GM21717 (cell line): ENCODE data around the gene PTGER4.
"Not testable (repeated sequence)": the region's sequence is repeated elsewhere in the genome, so short reads cannot be mapped to it uniquely, and the experiment has no call there.

Experiments used
- ATAC-seq: cut with Tn5 transposase; IDR thresholded peaks from one replicate; pipeline ENCODE4 v1.9.1; 2021; ENCODE audit warnings: mild to moderate bottlenecking, moderate library complexity; ENCODE audit not compliant: unreplicated experiment

PTGER4 gene

DNA sequence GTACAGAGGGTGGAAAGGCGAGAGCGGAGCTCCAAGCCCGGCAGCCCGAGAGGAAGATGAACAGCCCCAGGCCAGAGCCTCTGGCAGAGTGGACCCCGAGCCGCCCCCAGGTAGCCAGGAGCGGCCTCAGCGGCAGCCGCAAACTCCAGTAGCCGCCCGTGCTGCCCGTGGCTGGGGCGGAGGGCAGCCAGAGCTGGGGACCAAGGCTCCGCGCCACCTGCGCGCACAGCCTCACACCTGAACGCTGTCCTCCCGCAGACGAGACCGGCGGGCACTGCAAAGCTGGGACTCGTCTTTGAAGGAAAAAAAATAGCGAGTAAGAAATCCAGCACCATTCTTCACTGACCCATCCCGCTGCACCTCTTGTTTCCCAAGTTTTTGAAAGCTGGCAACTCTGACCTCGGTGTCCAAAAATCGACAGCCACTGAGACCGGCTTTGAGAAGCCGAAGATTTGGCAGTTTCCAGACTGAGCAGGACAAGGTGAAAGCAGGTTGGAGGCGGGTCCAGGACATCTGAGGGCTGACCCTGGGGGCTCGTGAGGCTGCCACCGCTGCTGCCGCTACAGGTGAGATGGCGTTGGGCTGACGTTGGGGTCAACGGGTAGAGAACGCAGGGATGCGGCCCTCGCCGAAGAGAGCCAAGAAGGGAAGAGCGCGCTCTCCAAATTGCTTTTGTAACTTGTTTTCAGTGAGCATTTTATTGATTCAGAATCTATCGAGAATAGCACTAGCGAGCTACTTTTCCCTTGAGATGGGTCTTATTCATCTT lies at the start of gene PTGER4:
PTGER4 (plus strand) TSS at position 3 of the 769 bp plus-strand sequence. CDS start 1,079 bp downstream, outside the sequence.
- peak; percentile 29 for ATAC-seq

DNA sequence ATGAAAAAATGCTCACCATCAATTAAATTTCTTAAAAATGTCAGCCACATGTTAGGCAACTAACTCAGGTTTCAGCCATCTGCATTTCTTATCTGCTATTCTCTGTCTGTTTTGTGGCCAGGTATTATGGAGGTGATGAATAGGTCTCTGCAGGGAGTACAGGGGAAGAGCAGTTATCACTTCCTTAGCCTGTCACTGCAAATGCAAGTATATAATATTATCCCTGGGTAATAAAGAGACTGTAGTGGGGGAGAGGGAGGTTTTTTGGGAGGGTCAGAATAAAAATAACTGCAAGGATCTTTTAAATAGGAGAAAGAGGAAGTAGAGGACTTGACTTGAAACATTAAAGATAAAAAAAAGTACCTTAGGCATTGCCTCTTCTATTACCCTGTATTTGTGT lies 49.6 kb upstream of the PTGER4 start:
- ATAC-seq: no peak

DNA sequence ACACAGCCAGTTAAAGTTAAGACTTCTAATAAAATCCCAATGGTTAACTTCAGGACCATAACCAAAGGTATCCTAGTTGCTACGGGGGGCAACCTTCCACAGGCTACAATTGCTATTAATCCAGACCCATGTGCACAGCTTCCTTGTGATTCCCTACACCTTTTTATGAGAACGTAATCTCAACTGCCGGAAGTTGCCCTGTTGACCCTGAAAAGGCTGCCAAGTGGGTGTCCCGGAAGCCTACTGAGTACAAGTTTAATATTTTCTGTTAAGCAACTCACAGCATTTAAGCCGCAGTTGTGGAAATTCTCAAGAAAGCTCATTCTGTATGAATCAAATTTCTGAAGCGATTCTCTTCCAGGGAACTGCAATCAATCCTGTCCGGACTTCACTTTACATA lies 48.5 kb upstream of the PTGER4 start:
- ATAC-seq: no peak

DNA sequence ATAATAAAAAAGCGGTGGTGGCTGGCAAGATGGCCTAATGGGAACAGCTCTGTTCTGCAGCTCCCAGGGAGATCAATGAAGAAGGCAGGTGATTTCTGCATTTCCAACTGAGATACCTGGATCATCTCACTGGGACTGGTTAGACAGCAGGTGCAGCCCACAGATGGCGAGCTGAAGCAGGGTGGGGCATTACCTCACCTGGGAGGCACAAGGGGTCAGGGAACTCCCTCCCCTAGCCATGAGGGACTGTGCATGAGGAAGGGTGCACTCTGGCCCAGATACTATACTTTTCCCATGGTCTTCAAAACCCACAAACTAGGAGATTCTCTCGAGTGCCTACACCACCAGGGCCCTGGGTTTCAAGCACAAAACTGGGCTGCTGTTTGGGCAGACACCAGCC lies 45.6 kb upstream of the PTGER4 start:
- no peak for ATAC-seq

DNA sequence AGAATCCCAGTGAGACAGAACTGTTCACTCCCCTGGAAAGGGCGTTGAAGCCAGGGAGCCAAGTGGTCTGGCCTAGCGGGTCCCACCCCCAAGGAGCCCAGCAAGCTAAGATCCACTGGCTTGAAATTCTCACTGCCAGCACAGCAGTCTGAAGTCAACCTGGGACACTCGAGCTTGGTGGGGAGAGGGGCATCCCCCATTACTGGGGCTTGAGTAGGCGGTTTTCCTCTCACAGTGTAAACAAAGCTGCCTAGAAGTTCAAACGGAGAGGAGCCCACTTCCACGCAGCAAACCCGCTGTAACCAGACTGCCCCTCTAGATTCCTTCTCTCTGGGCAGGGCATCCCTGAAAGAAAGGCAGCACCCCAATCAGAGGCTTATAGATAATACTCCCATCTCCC lies 45.1 kb upstream of the PTGER4 start:
- no peak for ATAC-seq

DNA sequence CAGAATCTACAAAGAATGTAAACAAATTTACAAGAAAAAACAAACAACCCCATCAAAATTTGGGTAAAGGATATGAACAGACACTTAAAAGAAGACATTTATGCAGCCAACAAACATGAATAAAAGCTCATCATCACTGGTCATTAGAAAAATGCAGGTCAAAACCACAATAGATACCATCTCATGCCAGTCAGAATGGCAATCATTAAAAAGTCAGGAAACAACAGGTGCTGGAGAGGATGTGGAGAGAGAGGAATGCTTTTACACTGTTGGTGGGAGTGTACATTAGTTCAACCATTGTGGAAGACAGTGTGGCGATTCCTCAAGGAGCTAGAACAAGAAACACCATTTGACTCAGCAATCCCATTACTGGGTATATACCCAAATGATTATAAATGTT lies 40.2 kb upstream of the PTGER4 start:
- ATAC-seq: not testable (repeated sequence)

DNA sequence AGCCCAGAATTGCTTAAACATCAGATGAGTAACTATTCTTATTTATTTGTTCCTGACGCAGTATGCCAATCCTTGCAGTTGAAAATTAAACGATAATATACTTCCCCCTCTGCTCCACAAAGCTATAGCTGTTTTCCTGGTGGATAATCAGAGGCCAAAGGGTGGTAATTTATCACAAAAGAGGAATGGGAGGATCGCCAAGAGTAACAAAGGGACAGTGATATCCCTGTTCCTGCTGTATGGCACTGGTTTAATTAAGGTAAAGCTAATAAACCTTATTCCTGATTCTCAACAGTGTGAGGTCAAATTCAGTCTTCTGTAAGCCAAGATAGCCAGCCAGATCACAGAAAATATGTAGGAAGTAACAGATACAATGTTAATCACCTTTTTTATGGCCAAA lies 33.4 kb upstream of the PTGER4 start:
- no peak for ATAC-seq

DNA sequence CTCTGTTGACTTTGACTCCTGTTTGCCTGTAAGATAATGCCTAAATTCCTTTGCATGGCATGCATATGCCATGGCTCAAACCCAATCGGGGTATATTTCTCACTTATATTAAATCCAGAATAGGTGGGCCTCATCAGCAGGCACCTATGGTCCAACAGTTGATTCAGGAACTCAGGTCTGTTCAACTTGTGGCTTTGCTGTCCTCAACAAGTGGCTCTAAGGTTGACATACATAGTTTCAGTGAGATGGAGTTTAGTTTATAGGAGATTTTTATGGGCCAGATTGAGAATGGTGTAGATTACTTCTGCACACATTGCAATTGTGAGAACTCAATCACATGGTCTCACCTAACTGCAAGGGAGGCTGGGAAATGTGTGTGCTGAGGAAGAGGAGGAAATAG lies 31.6 kb upstream of the PTGER4 start:
- ATAC-seq: no peak

DNA sequence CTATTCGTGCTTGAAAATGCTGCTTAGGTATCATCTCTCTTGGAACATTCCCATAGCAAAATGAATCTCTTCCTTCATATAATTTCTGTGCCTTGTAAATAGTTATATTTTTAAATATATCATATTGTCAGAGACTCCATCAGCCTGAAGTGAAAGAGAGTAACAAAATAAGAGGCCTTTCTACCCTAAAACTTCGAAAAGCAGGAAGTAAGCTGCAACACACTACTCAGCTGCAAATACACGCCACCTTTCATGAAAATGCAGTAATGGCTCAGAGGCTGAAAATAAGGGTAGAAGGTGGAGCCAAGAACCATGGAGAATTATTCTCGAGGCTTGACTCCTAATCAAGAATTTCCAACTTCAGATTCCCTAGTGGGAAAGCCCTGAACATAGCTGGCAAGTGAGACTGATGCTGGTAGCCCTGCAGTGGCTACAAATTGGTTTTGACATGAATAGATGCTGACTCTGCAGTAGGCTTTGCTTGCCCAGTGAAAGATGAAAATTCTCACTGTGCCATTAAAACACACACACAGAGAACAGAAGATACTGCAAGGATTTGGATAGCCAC lies 30.2 kb upstream of the PTGER4 start:
- ATAC-seq: no peak

DNA sequence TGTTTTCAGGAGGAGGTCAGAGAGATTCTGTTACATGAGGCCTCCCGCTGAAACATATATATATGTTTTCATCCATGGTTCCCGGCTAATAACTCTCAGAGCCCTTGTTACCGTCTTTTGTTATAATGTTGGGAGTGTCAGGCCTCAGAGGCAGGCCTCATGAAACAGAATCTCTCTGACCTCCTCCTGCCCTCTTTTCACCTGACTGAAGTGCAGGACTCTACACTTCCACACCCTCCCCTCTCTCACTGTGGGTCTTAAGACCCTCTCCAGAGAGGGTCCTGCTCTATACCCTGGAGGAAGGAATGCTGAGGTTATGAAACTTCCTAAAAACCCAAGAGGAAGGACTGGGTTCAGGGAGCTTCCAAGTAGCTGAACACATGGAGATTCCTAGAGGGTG lies 28.5 kb upstream of the PTGER4 start:
- no peak for ATAC-seq

DNA sequence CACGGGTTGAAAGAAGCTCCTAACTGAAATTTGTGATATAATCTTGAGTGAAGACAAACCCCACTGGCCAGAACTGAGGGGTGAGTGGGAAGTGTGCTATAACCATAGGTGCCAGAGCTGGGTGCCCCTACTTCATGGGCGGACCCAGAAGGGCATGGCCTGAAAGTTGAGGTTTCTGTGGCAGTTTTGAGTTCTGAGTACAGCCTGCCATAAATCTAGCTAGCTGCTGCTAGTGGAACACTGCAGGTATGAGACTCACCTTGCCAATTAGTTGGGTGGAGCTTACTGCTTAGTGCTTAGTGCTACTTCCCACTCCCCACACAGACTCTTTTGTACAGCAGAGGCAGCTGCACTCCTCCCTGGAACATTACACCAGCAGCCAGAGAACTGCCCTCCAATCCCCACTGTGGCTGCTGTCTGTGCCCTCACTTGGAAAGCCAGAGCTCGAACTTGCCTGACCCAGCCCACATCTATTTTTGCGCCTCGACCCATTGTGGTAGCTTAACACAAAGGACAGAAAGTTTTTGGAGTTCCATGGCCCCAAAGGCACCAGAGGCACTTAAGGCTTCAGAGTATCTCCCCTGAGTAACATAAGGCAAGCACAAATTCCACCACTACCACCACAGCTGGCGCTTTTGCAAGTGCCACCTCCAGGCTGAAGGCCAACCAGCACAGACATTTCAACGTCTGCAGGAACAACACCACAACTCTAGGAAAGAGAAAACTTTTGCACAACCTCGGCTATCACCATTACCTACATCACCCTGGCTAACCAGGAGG lies 27.1 kb upstream of the PTGER4 start:
- no peak for ATAC-seq

DNA sequence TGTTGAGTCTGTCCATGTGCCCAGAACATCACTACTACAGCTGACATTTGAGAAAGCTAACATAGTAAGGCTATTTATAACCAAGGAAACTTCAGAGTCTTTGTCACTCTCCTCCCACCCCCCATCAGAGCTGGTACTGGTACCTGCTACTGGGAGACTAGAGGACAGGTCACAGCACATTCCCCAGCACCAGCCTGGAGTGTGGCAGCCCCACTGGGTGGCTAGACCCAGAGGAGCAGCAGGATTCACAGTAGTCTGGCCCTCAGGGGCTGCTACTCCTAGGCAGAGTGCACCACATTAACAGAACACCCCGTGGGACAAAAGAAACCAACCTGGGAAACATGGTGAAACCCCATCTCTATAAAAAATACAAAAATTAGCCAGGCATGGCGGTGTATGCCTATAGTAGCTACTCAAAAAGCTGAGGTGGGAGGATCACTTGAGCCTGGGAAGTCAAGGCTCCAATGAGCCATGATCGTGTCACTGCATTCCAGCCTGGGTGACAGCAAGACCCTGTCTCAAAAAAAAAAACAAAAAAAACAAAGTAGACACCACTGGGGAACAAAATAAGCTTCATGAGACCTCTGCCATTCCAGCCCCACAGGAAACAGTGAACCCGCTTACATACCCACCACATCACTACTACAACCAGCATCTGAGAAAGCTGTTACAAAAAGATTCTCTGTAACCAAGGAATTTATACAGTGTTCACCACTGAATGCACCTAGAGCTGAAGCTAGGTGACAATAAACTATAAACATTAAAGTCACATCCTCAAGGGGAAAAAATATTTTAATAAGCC lies 26.3 kb upstream of the PTGER4 start:
- ATAC-seq: no peak

DNA sequence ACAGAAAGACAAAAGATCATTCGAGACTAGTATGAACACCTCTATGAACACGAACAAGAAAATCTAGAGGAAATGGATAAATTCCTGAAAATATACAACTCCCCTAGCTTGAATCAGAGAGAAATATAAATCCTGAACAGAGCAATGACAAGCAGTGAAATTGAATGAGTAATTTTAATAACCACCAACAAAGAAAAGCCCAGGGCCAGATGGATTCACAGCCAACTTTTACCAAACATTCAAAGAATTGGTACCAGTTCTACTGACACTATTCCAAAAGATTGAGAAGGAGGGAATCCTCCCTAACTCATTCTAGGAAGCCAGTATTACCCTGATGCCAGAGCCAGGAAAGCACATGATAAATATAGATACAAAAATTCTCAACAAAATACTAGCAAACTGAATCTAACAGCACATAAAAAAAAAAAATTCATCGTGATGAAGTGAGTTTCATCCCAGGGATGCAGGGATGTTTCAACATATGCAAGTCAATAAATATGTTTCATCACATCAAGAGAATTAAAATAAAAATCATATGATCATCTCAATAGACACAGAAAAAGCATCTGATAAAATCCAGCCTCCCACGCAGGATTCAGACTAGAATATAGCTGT lies 25.2 kb upstream of the PTGER4 start:
- ATAC-seq: no peak

DNA sequence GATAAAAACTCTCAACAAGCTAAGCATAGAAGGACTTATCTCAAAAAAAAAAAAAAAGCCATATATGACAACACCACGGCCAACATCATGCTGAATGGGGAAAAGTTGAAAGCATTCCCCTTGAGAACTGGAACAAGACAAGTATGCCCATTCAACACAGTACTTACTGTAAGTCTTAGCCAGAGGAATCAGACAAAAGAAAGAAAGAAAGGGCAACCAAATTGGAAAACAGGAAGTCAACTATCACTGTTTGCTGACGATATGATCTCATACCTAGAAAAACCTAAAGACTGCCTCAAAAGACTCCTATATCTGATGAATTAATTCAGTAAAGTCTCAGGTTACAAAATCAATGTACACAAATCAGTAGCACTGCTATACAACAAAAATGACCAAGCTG lies 24.6 kb upstream of the PTGER4 start:
- ATAC-seq: no peak

DNA sequence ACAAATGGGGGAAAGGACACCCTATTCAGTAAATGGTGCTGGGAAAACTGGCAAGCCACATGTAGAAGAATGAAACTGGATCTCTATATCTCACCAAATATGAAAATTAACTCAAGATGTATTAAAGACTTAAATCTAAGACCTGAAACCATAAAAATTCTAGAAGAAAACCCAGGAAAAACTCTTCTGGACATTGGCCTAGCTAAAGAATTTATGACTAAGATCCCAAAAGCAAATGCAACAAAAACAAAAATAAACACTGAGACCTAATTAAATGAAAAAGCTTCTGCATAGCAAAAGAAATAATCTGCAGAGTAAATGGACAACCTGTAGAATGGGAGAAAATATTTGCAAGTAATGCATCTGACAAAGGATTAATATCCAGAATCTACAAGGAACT lies 23.6 kb upstream of the PTGER4 start:
- not testable (repeated sequence) for ATAC-seq

DNA sequence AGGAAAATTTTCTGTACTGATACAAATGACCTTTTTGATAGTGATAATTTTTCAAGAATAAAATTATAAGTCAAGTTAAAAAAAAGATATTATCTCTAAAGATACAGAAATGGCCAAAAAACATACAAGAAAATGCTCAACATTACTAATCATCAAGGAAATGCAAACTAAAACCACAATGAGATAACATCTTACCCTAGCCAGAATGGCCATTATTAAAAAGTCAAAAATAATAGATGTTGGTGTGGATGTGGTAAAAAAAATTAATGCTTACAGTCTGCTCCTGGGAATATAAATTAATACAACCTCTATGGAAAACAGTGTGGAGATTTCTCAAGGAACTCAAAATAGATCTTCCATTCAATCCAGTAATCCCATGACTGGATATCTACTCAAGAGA lies 22.9 kb upstream of the PTGER4 start:
- ATAC-seq: no peak

DNA sequence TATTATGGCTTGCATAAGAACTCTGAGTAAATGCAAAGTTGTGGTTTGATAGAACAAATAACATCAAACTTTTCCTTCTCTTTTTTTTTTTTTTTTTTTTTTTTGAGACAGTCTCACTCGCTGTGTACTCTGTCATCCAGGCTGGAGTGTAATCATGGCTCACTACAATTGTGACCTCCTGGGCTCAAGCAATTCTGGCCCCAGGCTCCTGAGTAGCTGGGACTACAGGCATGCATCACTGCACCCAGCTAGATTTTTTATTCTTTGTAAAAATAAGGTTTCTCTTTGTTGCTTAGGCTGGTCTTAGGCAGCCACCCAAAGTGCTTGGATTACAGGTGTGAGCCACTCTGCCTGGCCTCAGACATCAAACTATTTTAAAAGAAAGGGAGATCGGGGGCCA lies 19.0 kb upstream of the PTGER4 start:
- ATAC-seq: no peak

DNA sequence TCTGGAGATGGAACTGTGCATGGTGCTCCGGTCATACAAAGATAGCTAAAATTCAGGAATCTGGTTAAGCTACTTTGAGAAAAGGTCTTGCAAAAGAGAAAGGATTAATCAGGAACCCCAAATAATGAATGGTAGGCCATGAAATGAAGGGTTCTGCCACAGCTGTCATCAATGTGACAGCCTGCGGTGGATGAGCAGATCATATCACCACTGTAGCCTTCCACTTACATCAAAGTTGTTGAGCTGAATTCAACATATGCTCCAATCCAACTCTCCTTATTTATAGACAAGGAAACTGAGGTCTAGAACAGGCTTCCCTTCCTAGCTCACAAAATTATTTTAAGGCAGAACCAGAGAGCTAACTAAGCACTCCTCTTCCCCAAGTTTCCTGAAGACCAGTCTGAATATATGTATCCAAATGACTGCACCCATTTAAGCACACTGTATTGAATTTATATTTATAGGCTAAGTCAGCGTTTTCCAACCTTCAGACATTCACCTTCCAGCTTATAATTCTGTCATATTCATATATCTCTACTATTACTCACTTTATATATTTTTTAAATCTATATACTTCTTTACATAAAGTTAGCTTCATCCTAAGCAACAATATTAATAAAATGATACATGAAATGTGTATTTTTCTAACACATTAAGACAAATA lies 13.9 kb upstream of the PTGER4 start:
- ATAC-seq: no peak

DNA sequence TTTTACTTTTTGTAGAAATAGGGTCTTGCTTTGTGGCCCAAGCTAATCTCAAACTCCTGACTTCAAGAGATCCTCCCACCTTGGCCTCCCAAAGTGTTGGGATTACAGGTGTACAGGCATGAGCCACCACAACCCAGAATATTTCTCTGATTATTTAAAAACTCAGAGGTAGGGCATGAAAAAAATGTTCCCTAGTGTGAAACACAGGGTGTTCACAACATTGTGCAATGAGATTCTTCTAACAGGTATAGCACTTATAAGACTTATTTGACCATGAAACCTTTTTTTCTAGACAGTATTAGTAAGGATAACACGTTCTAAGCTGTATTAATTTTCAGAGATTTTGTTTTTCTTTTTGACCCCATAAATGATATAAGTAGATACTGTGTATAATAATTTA lies 13.1 kb upstream of the PTGER4 start:
- ATAC-seq: no peak

DNA sequence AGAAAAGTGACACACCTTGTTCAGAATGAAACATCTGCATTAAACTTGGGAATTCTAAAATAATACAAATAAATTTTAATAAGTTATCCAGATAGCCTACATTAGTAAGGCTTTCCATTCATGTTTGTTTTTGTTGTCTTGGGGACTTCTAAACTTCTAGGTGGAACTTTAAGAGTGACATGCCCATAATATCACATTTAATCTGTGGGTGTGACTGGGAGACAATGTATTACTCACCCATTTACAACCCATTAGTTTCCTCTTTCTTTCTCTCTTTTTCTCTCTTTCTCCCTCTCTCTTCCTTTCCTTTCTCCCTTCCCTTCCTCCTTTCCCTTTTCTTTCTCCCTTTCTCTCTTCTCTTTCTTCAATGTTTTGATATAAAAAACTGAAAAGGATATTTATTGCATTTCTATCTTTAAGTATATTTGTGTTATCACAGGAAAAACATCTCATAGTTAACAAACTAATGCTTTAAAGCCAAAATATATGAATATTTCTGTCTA lies 12.5 kb upstream of the PTGER4 start:
- ATAC-seq: no peak
